Peyer's patch (tissue), 4 donors: Measurements from ENCODE around the gene CACHD1.

Experiments used
- POLR2A ChIP-seq, 2 donors: fragments of 450-650 bp; IDR thresholded peaks; one replicate each; pipeline ENCODE4 v1.5.1; 2017; ENCODE audit warnings: antibody characterized with exemption in 2 of 2, mild to moderate bottlenecking in 2 of 2, moderate library complexity in 2 of 2
- TF ChIP-seq, protein P1 (sequence below), 6 experiments: fragments of 450-650 bp in 4 of 6; fragments of 200-600 bp in 2 of 6; sonication (generic) in 1 of 6; IDR thresholded peaks; one replicate each; pipeline ENCODE4 v1.5.1; 2017 to 2019; ENCODE audit warnings: antibody characterized with exemption in 6 of 6, mild to moderate bottlenecking in 3 of 6, moderate library complexity in 1 of 6

DNA sequence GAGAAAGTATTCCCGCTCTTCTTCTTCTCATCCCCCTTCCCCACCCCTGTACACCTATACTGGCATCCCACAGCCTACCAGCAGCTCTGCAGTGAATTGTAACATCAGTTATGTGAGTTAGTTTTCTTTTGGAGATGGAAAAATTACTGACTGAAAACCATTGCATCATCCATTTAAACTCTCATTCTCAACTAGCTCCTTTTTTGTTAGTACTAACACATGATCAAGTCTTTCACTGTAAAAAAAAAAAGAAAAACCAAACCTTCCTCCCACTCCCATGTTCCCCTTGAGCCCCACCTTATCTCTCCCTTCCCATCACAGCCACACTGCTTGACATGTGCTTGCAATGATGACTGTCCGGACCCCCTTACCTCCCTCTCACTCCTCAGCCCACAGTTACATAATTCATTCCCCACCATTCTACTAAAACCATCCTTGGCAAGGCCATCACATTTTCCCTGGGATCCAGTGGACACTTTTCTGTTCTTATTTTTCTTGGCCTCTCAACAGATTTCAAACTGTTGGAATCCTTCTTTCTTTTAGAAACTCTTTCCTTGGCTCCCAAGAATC is 251.7 kb downstream of the CACHD1 start:
- TF ChIP-seq, protein P1, sequence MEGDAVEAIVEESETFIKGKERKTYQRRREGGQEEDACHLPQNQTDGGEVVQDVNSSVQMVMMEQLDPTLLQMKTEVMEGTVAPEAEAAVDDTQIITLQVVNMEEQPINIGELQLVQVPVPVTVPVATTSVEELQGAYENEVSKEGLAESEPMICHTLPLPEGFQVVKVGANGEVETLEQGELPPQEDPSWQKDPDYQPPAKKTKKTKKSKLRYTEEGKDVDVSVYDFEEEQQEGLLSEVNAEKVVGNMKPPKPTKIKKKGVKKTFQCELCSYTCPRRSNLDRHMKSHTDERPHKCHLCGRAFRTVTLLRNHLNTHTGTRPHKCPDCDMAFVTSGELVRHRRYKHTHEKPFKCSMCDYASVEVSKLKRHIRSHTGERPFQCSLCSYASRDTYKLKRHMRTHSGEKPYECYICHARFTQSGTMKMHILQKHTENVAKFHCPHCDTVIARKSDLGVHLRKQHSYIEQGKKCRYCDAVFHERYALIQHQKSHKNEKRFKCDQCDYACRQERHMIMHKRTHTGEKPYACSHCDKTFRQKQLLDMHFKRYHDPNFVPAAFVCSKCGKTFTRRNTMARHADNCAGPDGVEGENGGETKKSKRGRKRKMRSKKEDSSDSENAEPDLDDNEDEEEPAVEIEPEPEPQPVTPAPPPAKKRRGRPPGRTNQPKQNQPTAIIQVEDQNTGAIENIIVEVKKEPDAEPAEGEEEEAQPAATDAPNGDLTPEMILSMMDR (IDR thresholded peaks at IDR 0.05), result no peak
- TF ChIP-seq POLR2A (IDR thresholded peaks at IDR 0.05), result no peak
